Colonic mucosa (tissue), 4 donors: ENCODE results near the gene MARK2. TPM values are rescaled to one million over a fixed set of nuclear protein-coding genes. Genes with fewer than 3 reads are reported as not detected.

Source experiments
- DNase-seq: peaks from one replicate; pipeline ENCODE4 v3.0.0-alpha.2; 2020
- H3K27ac ChIP-seq: fragments of 200-600 bp; one replicate; pipeline ENCODE4 v1.8.0; 2021
- H3K27me3 ChIP-seq: fragments of 200-600 bp; one replicate; pipeline ENCODE4 v1.8.0; 2021
- H3K36me3 ChIP-seq: fragments of 200-600 bp; one replicate; pipeline ENCODE4 v1.8.0; 2021
- H3K4me1 ChIP-seq: fragments of 200-600 bp; one replicate; pipeline ENCODE4 v1.8.0; 2021; ENCODE audit warnings: mild to moderate bottlenecking
- H3K4me3 ChIP-seq: fragments of 200-600 bp; one replicate; pipeline ENCODE4 v1.8.0; 2021
- H3K9ac ChIP-seq, 2 donors: one replicate each; pipeline ENCODE4 v1.7.0; 2013; ENCODE audit warnings: control low read depth in 2 of 2, low read depth in 2 of 2, low read length in 2 of 2
- H3K9me3 ChIP-seq: fragments of 200-600 bp; one replicate; pipeline ENCODE4 v1.8.0; 2021
- intact Hi-C: fragments of 100-400 bp; cut with DNase I; formaldehyde crosslinking; loops from one replicate; pipeline ENCODE4 v1.14.1; 2022
- total RNA-seq, 2 donors: library from RNA; stranded (reverse); fragmentation: NEBNext Ultra II Directional in 1 of 2; extraction: Animal tissue kit (Norgen Biotek cat#: 25700) in 1 of 2; gene quantifications; one replicate each; pipeline ENCODE4 v1.2.1, GENCODE V29; 2021
- TF ChIP-seq, protein P1 (sequence below): fragments of 200-600 bp; IDR thresholded peaks from one replicate; pipeline ENCODE4 v1.8.0; 2022; ENCODE audit warnings: antibody characterized with exemption, mild to moderate bottlenecking
- donor health status: healthy.
- donor health status: DM: no; HTN: no; CAD: no.
- donor health status: DM: no; HTN: no; CAD: no.

MARK2 gene
- total RNA-seq, 2 donors from 2014 or later, result 86.8 to 96.8 TPM

DNA sequence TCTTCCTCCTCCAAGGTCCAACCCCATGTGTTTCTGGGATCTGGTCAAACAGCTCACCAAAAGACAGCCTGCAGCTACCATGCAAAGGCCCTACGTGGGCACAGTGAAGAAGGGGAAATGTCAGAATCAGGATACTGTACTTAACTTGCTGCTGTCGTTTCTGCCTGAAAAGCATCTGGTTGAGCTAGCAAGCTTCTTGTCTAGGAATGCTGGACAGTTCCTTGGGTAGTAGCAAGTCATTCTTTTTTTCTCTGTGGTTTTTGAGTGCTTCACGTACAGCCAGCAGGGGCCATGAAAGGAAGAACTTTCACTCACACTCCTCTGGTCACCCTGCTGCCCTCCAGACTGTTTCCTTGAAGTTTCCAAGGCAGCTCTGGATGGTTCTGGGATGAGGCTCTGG lies 53.3 kb downstream of the MARK2 start:
- peaks cover under 1% of the 10 kb centered on the region for H3K36me3 ChIP-seq
- H3K27ac ChIP-seq, result no peak overlapping the region
- no peaks in the 10 kb centered on the region for H3K9me3 ChIP-seq
- peaks cover 17% of the 10 kb centered on the region for H3K4me1 ChIP-seq
- DNase-seq, result no peak
- intact Hi-C loops, result no loop called here
- TF ChIP-seq, protein P1, sequence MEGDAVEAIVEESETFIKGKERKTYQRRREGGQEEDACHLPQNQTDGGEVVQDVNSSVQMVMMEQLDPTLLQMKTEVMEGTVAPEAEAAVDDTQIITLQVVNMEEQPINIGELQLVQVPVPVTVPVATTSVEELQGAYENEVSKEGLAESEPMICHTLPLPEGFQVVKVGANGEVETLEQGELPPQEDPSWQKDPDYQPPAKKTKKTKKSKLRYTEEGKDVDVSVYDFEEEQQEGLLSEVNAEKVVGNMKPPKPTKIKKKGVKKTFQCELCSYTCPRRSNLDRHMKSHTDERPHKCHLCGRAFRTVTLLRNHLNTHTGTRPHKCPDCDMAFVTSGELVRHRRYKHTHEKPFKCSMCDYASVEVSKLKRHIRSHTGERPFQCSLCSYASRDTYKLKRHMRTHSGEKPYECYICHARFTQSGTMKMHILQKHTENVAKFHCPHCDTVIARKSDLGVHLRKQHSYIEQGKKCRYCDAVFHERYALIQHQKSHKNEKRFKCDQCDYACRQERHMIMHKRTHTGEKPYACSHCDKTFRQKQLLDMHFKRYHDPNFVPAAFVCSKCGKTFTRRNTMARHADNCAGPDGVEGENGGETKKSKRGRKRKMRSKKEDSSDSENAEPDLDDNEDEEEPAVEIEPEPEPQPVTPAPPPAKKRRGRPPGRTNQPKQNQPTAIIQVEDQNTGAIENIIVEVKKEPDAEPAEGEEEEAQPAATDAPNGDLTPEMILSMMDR, result no peak
- no peak overlapping the region for H3K9ac ChIP-seq
- no peak overlapping the region for H3K4me3 ChIP-seq
- no peaks in the 10 kb centered on the region for H3K27me3 ChIP-seq

DNA sequence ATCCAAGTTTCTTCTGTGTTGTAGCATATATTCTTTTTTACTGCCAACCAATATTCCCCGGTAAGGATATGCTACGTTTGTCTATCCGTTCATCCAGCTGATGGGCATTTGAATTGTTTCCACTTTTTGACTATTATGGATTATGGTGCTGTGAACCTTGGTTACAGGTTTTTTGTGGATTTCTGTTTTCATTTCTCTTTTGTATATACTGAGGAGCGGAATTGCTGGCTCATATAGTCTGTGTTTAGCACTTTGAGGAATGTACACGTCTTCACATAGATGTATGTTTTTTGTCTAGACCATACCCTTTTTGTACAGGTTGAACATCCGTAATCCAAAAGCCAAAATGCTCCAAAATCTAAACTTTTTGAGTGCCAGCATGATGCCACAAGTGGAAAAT lies 54.4 kb downstream of the MARK2 start:
- Histone ChIP-seq H3K36me3 (peaks cover 12% of the 10 kb centered on the region), H3K4me1 (peaks cover 9% of the 10 kb centered on the region), H3K27ac (no peak overlapping the region), H3K9ac (no peak overlapping the region), H3K27me3 (no peaks in the 10 kb centered on the region), H3K4me3 (no peak overlapping the region), H3K9me3 (no peaks in the 10 kb centered on the region)
- TF ChIP-seq, protein P1, result no peak
- no peak for DNase-seq
- intact Hi-C loops, result no loop called here

DNA sequence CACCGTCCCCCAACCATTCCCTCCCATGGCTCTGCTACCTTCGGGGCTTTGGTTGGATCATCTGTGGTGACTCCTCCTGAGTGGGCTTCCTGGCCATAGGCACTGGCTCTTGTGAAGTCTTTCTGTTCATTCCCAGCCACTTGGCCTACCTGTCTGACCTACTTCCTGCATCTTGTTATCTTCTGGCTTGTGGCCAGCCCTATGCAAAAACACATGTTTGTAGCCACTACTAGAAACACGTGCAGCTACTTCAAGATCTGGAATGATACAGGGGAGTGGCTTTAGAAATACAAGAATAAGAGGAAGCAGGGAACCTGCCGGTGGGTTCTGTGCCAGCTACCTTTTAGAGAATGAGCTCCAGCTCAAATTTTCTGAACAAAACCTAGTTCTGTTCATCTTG lies 57.2 kb downstream of the MARK2 start:
- DNase-seq, result peak; percentile 46
- Histone ChIP-seq H3K27ac (no peak overlapping the region), H3K36me3 (peaks cover 38% of the 10 kb centered on the region), H3K4me1 (no peaks in the 10 kb centered on the region), H3K9ac (no peak overlapping the region), H3K4me3 (no peak overlapping the region), H3K9me3 (no peaks in the 10 kb centered on the region), H3K27me3 (no peaks in the 10 kb centered on the region)
- TF ChIP-seq, protein P1, result no peak
- intact Hi-C loops, result no loop called here

DNA sequence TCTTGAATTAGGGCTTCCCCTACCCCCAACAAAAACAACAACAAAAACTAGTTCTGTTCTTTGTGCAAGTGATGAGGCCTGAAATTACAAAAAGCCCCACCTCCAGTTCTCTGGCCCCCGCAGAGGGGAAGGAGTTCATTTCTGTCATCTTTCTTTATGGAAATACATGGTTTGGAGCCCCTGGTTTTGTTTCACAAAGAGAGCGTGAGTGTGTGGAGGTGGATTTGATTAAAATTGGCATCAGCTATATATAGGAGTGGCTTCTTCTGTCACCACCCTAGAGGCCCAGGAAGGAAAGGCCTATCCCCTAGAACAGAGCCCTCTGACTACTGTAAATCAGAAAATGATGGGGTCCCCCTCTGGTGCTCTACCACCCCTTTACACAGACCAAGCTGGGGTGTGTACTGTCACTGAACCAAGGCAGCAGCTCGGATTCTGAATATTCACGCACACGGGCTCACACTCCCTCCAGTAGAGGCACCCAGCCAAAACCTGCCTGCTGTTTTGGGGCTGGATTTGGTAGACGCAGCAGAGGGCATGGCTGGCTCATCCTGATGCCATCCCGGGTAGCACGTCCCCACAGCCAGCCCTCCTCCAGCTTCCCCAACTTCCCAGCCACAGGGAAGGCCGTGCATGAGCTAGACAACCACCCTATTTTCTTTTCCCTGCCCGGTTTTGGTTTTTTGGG lies 58.7 kb downstream of the MARK2 start:
- Histone ChIP-seq H3K27ac (no peak overlapping the region), H3K9me3 (no peaks in the 10 kb centered on the region), H3K36me3 (peaks cover 43% of the 10 kb centered on the region), H3K27me3 (no peaks in the 10 kb centered on the region), H3K4me1 (no peaks in the 10 kb centered on the region), H3K9ac (no peak overlapping the region), H3K4me3 (no peak overlapping the region)
- TF ChIP-seq, protein P1, result no peak
- no peak for DNase-seq
- intact Hi-C loops, result no loop called here

DNA sequence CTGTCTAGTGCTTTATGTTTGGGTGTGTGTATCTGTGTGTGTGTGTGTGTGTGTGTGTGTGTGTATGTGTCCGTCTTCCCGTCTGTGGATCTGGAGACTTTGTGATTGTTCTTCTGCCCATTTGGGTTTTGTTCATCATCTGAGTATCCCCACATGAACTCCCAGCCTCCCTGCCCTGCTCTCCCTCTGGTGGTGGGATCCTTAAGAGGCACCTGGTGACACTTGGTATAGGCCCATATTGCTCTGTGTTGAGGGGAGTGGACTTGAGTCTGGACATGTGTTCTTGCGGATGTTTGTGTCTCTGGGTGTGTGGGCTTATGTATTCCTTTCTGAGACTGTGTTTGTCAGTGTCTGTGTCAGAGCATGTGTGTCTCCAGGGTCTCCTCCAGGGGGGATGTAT lies 62.8 kb downstream of the MARK2 start:
- H3K27me3 ChIP-seq, result no peaks in the 10 kb centered on the region
- no peak for DNase-seq
- intact Hi-C loops, result no loop called here
- H3K27ac ChIP-seq, result no peak overlapping the region
- H3K9ac ChIP-seq, result no peak overlapping the region
- H3K4me1 ChIP-seq, result no peaks in the 10 kb centered on the region
- peaks cover 62% of the 10 kb centered on the region for H3K36me3 ChIP-seq
- H3K4me3 ChIP-seq, result no peak overlapping the region
- no peaks in the 10 kb centered on the region for H3K9me3 ChIP-seq
- TF ChIP-seq, protein P1, result no peak
